ENCODE measurements around the gene SCNM1.

SCNM1 gene

GRCh38 chr1:151147132-151147503 is 18.8 kb upstream of the SCNM1 start:
- DNase-seq, result no peak

GRCh38 chr1:151147665-151148064 is 18.3 kb upstream of the SCNM1 start:
- no peak for DNase-seq

- DNase-seq, result peak; percentile 91
These were observed 9.5 kb upstream of the SCNM1 start, which contains the start of gene TNFAIP8L2 for GRCh38 chr1:151156515-151156819. Gene TNFAIP8L2, plus strand, starts transcription at chr1:151156649. Its CDS starts 2,049 bp downstream, at chr1:151158698.

GRCh38 chr1:151157067-151157531 is 8.8 kb upstream of the SCNM1 start:
- DNase-seq, result peak; percentile 85

GRCh38 chr1:151158326-151158725 is 7.6 kb upstream of the SCNM1 start:
- peak; percentile 71 for DNase-seq

GRCh38 chr1:151158751-151159251 is 7.1 kb upstream of the SCNM1 start:
- no peak for DNase-seq

GRCh38 chr1:151159373-151159772 is 6.6 kb upstream of the SCNM1 start:
- DNase-seq, result no peak

GRCh38 chr1:151164732-151165280 is 1.1 kb upstream of the SCNM1 start:
- no peak for DNase-seq

- no peak for DNase-seq
These were observed 635 bp upstream of the SCNM1 start for GRCh38 chr1:151165281-151165737.

GRCh38 chr1:151166505-151166956 is 587 bp downstream of the SCNM1 start:
- no peak for DNase-seq

- DNase-seq, result no peak
These were observed 1.2 kb downstream of the SCNM1 start for GRCh38 chr1:151167116-151167515.

- DNase-seq, result no peak
These were observed 5.2 kb downstream of the SCNM1 start for GRCh38 chr1:151171190-151171589.

- DNase-seq, result no peak
These were observed 9.2 kb downstream of the SCNM1 start for GRCh38 chr1:151175041-151175741.

GRCh38 chr1:151175863-151176262 is 9.9 kb downstream of the SCNM1 start, which contains the start of gene TMOD4:
Gene TMOD4, minus strand, starts transcription at chr1:151175981. Its CDS starts 1,106 bp downstream, at chr1:151174875.
- no peak for DNase-seq

GRCh38 chr1:151176514-151177045 is 10.6 kb downstream of the SCNM1 start:
- DNase-seq, result no peak

- no peak for DNase-seq
These were observed 18.3 kb downstream of the SCNM1 start for GRCh38 chr1:151184211-151184610.

GRCh38 chr1:151187205-151187604 is 21.3 kb downstream of the SCNM1 start:
- no peak for DNase-seq

GRCh38 chr1:151188667-151189066 is 22.7 kb downstream of the SCNM1 start:
- DNase-seq, result peak; percentile 53

- DNase-seq, result peak; percentile 95
These were observed 23.9 kb downstream of the SCNM1 start, which contains the start of gene VPS72 for GRCh38 chr1:151189637-151190445. Gene VPS72, minus strand, starts transcription at chr1:151190197. Its CDS starts 76 bp downstream, at chr1:151190121.

GRCh38 chr1:151192047-151192446 is 26.1 kb downstream of the SCNM1 start:
- peak; percentile 21 for DNase-seq

- DNase-seq, result peak; percentile 17
These were observed 27.4 kb downstream of the SCNM1 start for GRCh38 chr1:151193304-151193703.

- no peak for DNase-seq
These were observed 27.9 kb downstream of the SCNM1 start for GRCh38 chr1:151193856-151194255.

Measured in activated effector memory CD4-positive, alpha-beta T cell treated with anti-CD3 and anti-CD28 coated beads, Interleukin-2, amount 50 U/mL, for 16 hours (primary cell).